Endothelial cell (in vitro differentiated cells): Measurements from ENCODE around the gene INO80C. TPM values are rescaled to one million over a fixed set of nuclear protein-coding genes. Genes with fewer than 3 reads are reported as not detected.

Experiments
- DNase-seq: peaks from one replicate; pipeline ENCODE4 v3.0.0; 2021; ENCODE audit warnings: low spot score
- H3K27ac Mint-ChIP-seq: one replicate; pipeline ENCODE4 v1.8.0; 2021; ENCODE audit warnings: mixed read lengths, inconsistent platforms; ENCODE audit not compliant: unreplicated experiment
- H3K27me3 Mint-ChIP-seq: one replicate; pipeline ENCODE4 v1.8.0; 2021; ENCODE audit warnings: mild to moderate bottlenecking, moderate library complexity, mixed read lengths, inconsistent platforms; ENCODE audit not compliant: unreplicated experiment
- H3K36me3 Mint-ChIP-seq: one replicate; pipeline ENCODE4 v1.8.0; 2021; ENCODE audit warnings: mild to moderate bottlenecking, low read depth, mixed read lengths, inconsistent platforms; ENCODE audit not compliant: unreplicated experiment
- H3K4me1 Mint-ChIP-seq: one replicate; pipeline ENCODE4 v1.8.0; 2021; ENCODE audit warnings: mild to moderate bottlenecking, mixed read lengths, inconsistent platforms; ENCODE audit not compliant: unreplicated experiment
- H3K4me3 Mint-ChIP-seq: one replicate; pipeline ENCODE4 v1.8.0; 2021; ENCODE audit warnings: mild to moderate bottlenecking, mixed read lengths, inconsistent platforms; ENCODE audit not compliant: unreplicated experiment
- H3K9me3 Mint-ChIP-seq: one replicate; pipeline ENCODE4 v1.8.0; 2021; ENCODE audit warnings: mixed read lengths, inconsistent platforms; ENCODE audit not compliant: unreplicated experiment
- total RNA-seq: library from RNA; stranded (reverse); fragmentation: NEBNext Ultra II Directional; extraction: Animal tissue kit (Norgen Biotek cat#: 25700); gene quantifications from one replicate; pipeline ENCODE4 v1.2.1, GENCODE V29; 2021; ENCODE audit not compliant: unreplicated experiment
- TF ChIP-seq, protein P1 (sequence below): fragments of 200-600 bp; sonication (generic); IDR thresholded peaks from one replicate; pipeline ENCODE4 v1.5.0; 2021; ENCODE audit warnings: antibody characterized with exemption; ENCODE audit not compliant: unreplicated experiment

Gene INO80C
- total RNA-seq, 1 donor from 2014 or later: 29.7 TPM

DNA sequence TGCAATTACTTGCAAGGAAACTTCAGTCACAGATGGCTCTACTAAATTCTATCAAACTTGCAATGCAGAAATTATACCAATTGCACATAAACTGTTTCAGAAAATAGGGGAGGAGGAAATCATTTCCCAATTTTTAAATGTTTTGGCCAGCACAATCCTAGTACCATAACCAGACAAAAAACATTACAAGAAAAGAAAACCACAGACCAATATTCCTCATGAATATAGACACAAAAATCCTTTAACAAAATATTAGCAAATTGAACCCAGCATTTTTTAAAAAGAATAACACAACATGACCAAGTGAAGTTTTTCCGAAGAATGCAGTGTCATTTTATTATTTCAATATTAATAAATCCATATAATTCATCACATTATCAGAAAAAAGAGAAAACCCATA, 45.8 kb downstream of the INO80C start:
- TF ChIP-seq, protein P1, sequence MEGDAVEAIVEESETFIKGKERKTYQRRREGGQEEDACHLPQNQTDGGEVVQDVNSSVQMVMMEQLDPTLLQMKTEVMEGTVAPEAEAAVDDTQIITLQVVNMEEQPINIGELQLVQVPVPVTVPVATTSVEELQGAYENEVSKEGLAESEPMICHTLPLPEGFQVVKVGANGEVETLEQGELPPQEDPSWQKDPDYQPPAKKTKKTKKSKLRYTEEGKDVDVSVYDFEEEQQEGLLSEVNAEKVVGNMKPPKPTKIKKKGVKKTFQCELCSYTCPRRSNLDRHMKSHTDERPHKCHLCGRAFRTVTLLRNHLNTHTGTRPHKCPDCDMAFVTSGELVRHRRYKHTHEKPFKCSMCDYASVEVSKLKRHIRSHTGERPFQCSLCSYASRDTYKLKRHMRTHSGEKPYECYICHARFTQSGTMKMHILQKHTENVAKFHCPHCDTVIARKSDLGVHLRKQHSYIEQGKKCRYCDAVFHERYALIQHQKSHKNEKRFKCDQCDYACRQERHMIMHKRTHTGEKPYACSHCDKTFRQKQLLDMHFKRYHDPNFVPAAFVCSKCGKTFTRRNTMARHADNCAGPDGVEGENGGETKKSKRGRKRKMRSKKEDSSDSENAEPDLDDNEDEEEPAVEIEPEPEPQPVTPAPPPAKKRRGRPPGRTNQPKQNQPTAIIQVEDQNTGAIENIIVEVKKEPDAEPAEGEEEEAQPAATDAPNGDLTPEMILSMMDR: no peak
- Mint-ChIP-seq H3K4me1 (peaks cover 9% of the 10 kb centered on the region), H3K27me3 (no peaks in the 10 kb centered on the region)

DNA sequence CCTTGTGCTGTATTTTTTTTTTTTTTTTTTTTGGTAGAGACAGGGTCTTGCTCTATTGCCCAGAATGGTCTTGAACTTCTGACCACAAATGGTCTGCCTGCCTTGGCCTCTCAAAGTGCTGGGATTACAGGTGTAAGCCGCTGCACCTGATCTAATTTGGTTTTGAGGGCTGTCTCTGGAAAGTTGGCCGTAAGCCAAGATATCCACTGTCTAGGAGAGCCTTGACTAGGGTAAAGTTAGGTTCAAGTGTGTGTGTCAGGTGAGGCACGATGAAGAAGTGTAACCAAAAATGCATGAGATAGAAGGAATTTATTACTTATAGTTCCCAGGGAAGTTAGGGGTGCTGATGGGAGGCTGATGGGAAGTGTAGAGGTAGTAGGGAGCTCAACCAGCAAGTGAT, 46.7 kb downstream of the INO80C start:
- DNase-seq: no peak
- Mint-ChIP-seq H3K27me3 (no peaks in the 10 kb centered on the region), H3K27ac (no peak overlapping the region), H3K9me3 (no peaks in the 10 kb centered on the region), H3K4me3 (no peak overlapping the region), H3K4me1 (peaks cover 5% of the 10 kb centered on the region), H3K36me3 (peaks cover 2% of the 10 kb centered on the region)
- TF ChIP-seq, protein P1: no peak

More for the DNA sequence above, 45.8 kb downstream of the INO80C start:
- H3K4me3 Mint-ChIP-seq: no peak overlapping the region
- DNase-seq: no peak
- no peak overlapping the region for H3K27ac Mint-ChIP-seq
- no peaks in the 10 kb centered on the region for H3K36me3 Mint-ChIP-seq
- H3K9me3 Mint-ChIP-seq: no peaks in the 10 kb centered on the region

DNA sequence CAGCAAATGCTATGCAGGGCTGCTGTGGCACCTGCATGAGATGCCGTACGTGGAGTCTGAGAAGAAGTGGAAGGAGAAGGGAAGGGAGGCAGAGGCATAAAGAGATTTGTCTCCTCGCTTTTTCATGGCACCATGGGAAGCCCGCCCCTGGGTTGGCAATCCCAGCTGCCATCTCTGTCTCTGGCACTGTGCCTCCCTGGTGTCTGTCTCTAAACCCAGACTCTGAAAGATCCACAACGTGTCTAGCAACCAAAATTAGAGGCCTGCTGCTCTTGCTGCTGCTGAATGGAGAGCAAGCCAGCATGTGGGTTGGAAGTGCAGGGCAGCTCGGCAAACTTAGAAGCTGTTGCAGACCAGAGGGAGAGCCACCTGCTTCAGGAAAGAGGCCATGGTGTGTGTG, 53.1 kb downstream of the INO80C start:
- Mint-ChIP-seq H3K9me3 (no peaks in the 10 kb centered on the region), H3K4me1 (peaks cover 24% of the 10 kb centered on the region), H3K27ac (no peak overlapping the region), H3K4me3 (no peak overlapping the region), H3K36me3 (peaks cover 20% of the 10 kb centered on the region), H3K27me3 (peaks cover 10% of the 10 kb centered on the region)
- TF ChIP-seq, protein P1: no peak
- DNase-seq: no peak

DNA sequence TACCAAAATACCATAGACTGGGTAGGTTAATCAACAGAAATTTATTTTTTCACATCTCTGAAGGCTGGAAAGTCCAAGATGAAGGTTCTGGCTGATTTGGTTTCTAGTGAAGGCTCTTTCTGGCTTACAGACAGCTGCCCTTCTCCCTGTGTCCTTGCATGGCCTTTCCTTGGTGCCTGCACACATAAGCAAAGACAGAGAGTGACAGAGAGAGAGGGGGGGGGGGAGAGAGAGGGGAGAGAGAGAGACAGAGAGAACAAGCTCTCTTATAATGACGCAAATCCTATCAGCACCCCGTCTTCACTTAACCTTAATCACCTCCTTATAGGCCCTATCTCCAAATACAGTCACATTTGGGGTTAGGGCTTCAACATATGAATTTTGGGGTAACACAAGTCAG, 53.9 kb downstream of the INO80C start:
- TF ChIP-seq, protein P1: no peak
- H3K27ac Mint-ChIP-seq: no peak overlapping the region
- H3K4me3 Mint-ChIP-seq: no peak overlapping the region
- DNase-seq: no peak
- H3K27me3 Mint-ChIP-seq: peaks cover 10% of the 10 kb centered on the region
- peaks cover 24% of the 10 kb centered on the region for H3K4me1 Mint-ChIP-seq
- H3K9me3 Mint-ChIP-seq: no peaks in the 10 kb centered on the region
- peaks cover 20% of the 10 kb centered on the region for H3K36me3 Mint-ChIP-seq

DNA sequence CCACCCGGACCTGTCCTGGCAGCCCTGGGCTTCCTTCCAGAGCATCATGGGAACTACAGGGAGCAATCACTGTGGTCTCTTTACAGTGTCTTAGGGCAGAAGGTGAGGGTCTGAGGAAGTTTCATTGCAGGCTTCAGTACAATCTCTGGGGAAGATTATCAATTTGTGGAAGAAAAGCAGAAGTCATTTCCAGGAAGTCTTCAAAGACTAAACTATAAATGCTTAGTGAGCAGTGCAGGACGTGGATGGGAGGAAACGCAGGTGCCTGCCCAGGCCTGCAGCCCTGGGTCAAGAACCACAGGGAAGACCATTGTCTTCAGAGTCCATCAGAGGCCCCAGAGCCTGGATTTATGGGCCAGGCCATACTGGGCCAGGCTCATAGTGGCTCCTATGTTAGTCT, 54.3 kb downstream of the INO80C start:
- Mint-ChIP-seq H3K9me3 (no peaks in the 10 kb centered on the region), H3K4me3 (no peak overlapping the region), H3K27me3 (peaks cover 12% of the 10 kb centered on the region), H3K36me3 (peaks cover 20% of the 10 kb centered on the region), H3K4me1 (peaks cover 27% of the 10 kb centered on the region), H3K27ac (peak overlapping the region; percentile 57)
- TF ChIP-seq, protein P1: no peak
- DNase-seq: no peak
